ENCODE measurements around the gene KIF26B.

The KIF26B gene

DNA sequence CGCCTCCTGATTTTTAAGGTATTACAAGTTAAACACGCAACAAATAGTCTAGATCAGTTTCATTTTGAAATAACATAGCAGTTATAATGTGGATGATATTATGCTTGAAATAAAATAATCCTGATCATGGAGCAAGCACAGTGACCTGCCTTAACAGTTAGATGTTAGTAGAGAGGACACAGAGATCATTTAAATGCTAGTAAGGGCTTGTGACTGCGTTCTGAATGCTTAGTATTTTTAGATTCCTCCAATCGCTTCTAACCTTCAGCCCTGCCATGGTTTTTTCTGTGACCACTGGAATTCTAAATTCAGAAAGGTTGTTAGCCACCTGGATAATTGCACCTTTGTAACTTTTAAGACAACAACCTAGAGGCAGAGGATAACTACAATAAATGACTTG, 46.4 kb downstream of the KIF26B start:
- Mint-ChIP-seq H3K27me3 (peaks cover 10% of the 10 kb centered on the region), H3K4me3 (no peak overlapping the region), H3K36me3 (no peaks in the 10 kb centered on the region), H3K4me1 (ENCODE audit: low read depth) (peaks cover 7% of the 10 kb centered on the region), H3K27ac (no peak overlapping the region), H3K9me3 (ENCODE audit: low read depth) (no peaks in the 10 kb centered on the region)

DNA sequence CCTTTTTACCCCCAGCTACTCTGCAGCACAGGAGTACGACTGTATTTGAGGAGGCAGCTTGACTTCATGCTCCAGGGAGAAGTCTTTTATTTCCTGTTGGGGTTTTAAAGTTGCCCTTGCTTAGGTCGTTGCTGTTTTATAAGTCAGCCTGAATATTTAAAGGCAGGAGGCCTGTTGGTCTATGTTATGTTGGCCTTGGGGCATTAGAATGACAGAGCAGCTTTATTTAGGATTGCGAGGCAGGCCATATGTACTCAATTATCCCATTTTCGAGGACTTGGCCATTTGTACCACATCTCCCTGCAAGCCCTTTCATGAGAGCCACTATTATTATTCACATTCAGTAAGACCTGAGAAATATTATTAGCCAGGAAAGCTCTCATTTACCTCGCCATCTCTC, 47.0 kb downstream of the KIF26B start:
- no peaks in the 10 kb centered on the region for H3K36me3 Mint-ChIP-seq
- H3K27ac Mint-ChIP-seq, result no peak overlapping the region
- peaks cover 10% of the 10 kb centered on the region for H3K27me3 Mint-ChIP-seq
- H3K9me3 Mint-ChIP-seq (ENCODE audit: low read depth), result peaks cover 2% of the 10 kb centered on the region
- peaks cover 7% of the 10 kb centered on the region for H3K4me1 Mint-ChIP-seq (ENCODE audit: low read depth)
- no peak overlapping the region for H3K4me3 Mint-ChIP-seq

DNA sequence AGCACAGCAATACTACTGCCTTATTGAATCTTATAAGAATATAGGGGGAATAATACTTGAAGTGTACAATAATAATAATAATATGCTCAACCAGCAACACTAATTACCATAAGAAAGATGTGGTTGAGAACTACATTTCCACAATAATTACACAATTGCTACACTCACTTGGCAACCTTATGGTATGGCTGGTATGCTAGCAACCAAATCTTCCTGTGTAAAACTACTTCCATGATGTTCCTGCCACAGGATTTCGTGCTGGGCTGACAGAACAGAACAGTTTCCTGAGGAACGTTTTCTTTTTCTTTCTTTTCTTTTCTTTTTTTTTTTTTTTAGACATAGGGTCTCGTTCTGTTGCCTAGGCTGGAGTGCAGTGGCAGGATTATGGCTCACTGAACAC, 50.6 kb downstream of the KIF26B start:
- peaks cover 7% of the 10 kb centered on the region for H3K4me1 Mint-ChIP-seq (ENCODE audit: low read depth)
- H3K27ac Mint-ChIP-seq, result no peak overlapping the region
- H3K36me3 Mint-ChIP-seq, result no peaks in the 10 kb centered on the region
- peaks cover 2% of the 10 kb centered on the region for H3K27me3 Mint-ChIP-seq
- peaks cover 6% of the 10 kb centered on the region for H3K9me3 Mint-ChIP-seq (ENCODE audit: low read depth)
- H3K4me3 Mint-ChIP-seq, result no peak overlapping the region

DNA sequence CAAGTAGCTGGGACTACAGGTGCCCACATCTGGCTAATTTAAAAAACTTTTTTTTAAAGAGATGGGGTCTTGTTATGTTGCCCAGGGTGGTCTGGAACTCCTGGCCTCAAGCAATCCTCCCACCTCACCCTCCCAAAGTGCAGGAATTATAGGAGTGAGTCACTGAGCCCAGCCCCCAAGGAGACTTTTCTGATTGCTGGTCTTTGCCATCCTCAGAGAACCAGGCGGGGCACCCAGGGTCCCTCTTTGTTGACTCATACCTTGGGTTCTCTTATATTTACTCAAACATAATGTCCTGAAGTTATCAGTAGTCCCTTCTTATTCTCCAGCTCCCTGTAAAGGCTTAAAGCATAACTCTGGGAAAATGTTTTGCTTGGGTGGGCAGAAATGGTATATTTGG, 51.1 kb downstream of the KIF26B start:
- no peak overlapping the region for H3K4me3 Mint-ChIP-seq
- peaks cover 6% of the 10 kb centered on the region for H3K9me3 Mint-ChIP-seq (ENCODE audit: low read depth)
- no peaks in the 10 kb centered on the region for H3K36me3 Mint-ChIP-seq
- H3K27ac Mint-ChIP-seq, result no peak overlapping the region
- peaks cover 7% of the 10 kb centered on the region for H3K4me1 Mint-ChIP-seq (ENCODE audit: low read depth)
- peaks cover 2% of the 10 kb centered on the region for H3K27me3 Mint-ChIP-seq

DNA sequence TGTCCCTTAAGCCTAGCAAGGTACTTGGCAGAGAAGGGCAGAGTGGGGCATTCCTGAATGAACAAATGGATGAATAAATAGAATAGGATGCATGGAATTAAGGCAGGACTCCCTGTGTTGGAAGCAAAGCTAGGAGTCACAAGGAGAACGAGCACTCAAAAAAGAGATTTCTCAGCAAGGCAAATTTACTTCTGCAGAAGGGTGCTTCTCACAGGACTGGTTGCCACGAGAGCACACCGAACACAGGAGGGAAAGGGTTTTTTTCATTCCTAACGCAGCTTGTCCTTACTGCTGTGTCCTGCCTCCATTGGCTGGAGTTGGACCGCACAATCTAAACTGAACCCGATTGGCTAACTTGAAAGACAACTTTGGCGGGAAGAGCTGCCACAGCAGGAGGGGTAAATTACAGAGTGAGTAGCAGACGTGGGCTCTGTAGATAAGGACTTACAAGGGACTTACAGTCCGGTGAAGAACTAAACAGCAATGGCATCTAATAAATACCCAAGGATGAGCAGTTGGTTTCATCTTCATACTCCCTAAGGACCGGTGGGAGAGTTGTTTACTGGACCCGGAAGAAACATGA, 52.4 kb downstream of the KIF26B start:
- Mint-ChIP-seq H3K36me3 (no peaks in the 10 kb centered on the region), H3K9me3 (ENCODE audit: low read depth) (peaks cover 6% of the 10 kb centered on the region), H3K4me1 (ENCODE audit: low read depth) (no peaks in the 10 kb centered on the region), H3K27me3 (peaks cover under 1% of the 10 kb centered on the region), H3K4me3 (no peak overlapping the region), H3K27ac (no peak overlapping the region)

DNA sequence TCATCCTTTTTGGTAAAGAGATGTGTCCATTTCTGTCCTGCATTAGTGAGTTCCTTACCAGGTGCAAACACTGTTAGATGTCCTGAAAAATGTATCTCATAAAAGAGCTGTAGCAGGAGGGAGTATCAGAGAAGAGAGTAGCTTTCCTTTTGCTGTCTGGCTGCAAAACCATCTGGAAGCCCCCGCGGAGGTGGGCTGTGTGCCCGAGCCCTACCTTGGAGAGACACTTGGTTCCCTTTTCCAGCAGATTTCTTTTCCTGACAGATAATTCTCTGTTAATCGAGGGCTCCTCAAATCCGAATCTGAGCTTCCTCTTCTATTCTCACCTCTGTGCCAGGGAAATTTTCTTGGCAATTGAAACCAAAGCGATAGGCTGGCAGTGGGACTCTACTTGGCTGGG, 53.0 kb downstream of the KIF26B start:
- Mint-ChIP-seq H3K27ac (no peak overlapping the region), H3K9me3 (ENCODE audit: low read depth) (peaks cover 6% of the 10 kb centered on the region), H3K27me3 (no peaks in the 10 kb centered on the region), H3K4me1 (ENCODE audit: low read depth) (no peaks in the 10 kb centered on the region), H3K36me3 (no peaks in the 10 kb centered on the region), H3K4me3 (no peak overlapping the region)

DNA sequence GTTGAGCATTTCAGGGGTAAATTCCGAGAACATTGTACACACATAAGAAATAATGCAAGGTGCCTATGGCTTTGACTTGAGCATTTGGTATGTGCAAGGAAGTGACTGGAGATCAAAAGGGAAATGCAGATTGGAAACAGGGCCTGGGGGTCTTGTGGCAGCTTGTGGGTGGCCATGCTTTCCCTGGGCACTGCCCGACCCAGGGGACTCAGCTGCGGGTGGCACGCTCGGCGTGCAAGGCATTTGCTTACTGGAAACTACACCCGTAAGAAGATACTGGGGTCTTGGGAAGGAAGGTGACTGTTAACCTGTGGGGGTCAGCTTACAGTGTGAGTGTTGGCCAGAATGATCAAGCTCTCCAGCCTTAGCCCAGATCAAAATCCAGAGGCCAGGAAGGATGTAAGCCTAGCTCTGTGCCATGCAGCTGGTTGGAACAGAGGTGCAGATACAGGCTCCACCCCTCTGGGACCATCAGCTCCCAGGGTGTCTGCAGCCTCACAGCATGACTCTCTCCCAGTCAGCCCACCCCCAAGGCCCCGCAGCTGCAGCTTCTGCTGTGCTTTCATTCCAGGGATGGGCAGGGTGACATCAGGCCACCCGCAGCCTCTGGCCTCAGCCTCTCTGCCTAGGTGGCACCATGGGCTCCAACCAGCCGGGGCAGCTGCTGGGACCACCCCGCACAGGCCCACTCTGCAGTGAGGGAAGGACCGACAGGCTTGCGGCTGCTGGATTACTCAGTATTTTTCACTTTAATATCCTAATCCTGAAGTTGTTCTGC, 55.1 kb downstream of the KIF26B start:
- Mint-ChIP-seq H3K9me3 (ENCODE audit: low read depth) (peaks cover 6% of the 10 kb centered on the region), H3K27ac (no peak overlapping the region), H3K27me3 (no peaks in the 10 kb centered on the region), H3K4me3 (no peak overlapping the region), H3K36me3 (no peaks in the 10 kb centered on the region), H3K4me1 (ENCODE audit: low read depth) (no peaks in the 10 kb centered on the region)

DNA sequence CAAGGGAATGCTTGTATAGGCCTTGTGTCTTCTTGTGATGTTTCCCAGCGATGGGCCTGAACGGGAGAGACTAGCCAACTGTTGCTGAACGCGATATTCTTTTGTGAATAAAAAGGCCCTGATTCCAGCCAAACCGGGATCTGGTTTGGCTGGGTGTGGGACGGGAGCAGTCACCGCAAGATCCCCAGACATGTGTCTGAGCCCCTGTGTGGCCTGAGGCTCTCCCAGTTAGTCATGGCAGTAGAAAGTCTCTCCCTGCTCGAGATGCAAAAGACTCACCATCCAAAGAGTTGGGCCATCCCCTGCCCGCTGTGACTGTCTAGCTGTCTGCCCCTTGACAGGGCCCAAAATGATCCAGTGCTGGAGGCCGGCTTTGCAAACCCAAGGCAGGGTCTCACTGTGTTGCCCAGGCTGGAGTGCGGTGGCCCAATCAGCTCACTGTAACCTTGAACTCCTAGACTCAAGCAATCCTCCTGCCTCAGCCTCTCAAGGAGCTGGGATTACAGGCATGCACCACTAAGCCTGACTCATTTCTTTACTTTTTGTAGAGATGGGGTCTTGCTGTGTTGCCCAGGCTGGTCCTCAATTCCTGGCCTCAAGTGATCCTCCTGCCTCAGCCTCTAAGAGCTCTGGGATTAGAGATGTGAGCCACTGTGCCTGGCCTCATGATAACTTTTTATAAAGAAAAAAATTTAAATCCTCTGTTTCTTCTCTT, 56.4 kb downstream of the KIF26B start:
- Mint-ChIP-seq H3K9me3 (ENCODE audit: low read depth) (peaks cover 6% of the 10 kb centered on the region), H3K27ac (no peak overlapping the region), H3K27me3 (no peaks in the 10 kb centered on the region), H3K4me1 (ENCODE audit: low read depth) (no peaks in the 10 kb centered on the region), H3K4me3 (no peak overlapping the region), H3K36me3 (no peaks in the 10 kb centered on the region)

DNA sequence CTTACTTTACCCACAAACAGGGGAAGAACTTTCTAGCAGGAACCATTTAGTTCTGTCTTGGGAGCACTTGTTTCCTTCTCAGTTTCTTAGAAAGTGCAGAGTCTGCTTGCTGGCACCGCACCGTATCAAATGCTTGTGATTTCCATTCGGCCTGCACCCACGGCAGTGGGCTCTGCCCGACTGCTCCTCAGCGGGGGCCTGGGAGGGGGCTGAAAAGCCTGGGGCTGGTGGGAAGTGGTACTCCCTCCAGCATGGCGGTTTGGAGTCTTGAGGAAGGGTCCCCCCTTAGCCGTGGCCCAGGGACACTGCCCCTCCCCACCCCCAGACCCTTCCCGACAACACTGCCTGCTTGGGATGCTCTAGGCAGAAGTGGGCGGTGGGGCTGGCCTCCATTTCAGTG, 57.0 kb downstream of the KIF26B start:
- H3K4me1 Mint-ChIP-seq (ENCODE audit: low read depth), result peaks cover 1% of the 10 kb centered on the region
- no peak overlapping the region for H3K27ac Mint-ChIP-seq
- no peaks in the 10 kb centered on the region for H3K27me3 Mint-ChIP-seq
- no peak overlapping the region for H3K4me3 Mint-ChIP-seq
- no peaks in the 10 kb centered on the region for H3K36me3 Mint-ChIP-seq
- H3K9me3 Mint-ChIP-seq (ENCODE audit: low read depth), result peaks cover 5% of the 10 kb centered on the region

DNA sequence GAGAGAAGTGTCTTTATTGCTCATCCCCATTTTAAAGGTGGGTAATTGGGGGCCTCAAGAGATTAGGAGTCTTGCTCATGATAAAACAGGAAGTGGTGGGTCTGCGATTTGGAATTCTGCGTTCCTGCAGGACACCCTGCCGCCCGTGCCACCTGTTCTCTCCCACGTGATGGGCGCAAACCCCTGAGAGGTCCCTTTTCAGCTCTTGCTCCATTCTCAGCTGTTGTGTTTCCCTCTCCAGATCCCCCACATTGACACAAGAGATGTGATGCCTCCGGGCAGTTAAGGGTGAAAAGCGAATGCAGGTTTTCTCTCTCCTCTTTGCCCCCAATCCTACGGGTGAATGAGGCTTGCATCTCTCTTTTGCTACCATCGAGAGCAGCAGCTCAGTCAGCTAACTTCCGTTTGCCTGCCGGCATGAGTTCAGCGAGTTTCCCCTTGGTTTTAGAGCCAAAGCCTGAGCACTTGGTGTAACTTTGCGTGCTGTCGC, 57.5 kb downstream of the KIF26B start:
- Mint-ChIP-seq H3K9me3 (ENCODE audit: low read depth) (no peaks in the 10 kb centered on the region), H3K4me1 (ENCODE audit: low read depth) (peaks cover 1% of the 10 kb centered on the region), H3K27me3 (no peaks in the 10 kb centered on the region), H3K27ac (no peak overlapping the region), H3K36me3 (no peaks in the 10 kb centered on the region), H3K4me3 (no peak overlapping the region)

DNA sequence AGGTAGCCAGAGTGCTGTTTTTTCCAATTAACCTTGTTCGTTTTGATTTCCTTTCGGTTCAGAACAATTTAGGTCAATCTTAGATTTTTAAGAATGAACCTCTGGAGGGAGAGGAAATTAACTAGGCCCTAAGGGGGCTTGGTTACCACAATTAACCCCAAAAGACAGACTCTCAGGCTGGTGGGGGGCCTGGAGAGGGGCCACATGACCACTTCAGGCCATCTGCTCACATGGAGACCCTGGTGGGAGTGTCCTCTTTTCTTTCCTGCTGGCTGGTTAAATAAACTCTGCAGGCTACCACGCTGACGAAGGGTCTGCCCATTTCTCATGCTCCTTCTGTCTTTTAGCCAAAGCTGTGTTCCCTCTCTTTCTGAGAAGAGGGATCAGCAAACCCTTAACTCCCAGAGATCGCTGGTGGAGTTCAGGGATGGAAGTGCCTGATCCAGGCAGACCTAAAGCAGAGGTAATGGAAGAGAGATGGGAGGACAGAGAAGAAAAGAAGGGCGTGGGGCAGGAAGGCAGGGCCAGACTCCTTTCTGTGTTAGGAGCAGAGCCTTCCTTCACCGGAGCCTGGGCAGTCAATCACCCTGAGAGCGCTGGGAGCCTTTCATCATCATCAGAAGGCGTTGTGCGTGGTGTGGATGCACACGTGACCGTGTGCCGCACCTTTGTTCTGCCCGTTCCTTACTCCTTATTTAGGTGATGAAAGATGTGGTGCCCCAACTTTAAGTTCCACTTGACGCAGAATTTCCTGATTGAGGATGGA, 58.5 kb downstream of the KIF26B start:
- no peaks in the 10 kb centered on the region for H3K36me3 Mint-ChIP-seq
- H3K27ac Mint-ChIP-seq, result no peak overlapping the region
- no peaks in the 10 kb centered on the region for H3K9me3 Mint-ChIP-seq (ENCODE audit: low read depth)
- no peak overlapping the region for H3K4me3 Mint-ChIP-seq
- H3K27me3 Mint-ChIP-seq, result no peaks in the 10 kb centered on the region
- H3K4me1 Mint-ChIP-seq (ENCODE audit: low read depth), result peaks cover 1% of the 10 kb centered on the region

DNA sequence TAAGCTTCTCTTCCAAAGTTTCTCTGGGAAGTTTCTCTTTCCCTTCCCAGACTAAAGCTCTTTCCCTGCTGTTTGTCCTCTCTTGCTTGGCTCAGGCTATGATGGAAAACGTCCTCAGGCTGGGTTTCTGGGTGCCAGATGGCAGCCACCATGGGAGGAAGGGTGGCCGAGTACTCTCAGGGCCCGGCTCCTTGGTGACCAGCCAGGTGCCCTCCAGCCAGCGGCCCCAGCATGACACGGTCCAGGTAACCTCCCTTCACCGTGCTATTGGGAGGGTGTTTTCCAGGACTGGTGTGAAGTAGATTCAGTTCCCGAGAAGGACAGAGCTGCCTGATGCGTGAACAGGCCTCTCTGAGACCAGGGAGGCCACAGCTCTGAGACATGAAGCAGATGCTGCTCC, 60.3 kb downstream of the KIF26B start:
- Mint-ChIP-seq H3K27ac (no peak overlapping the region), H3K4me3 (no peak overlapping the region), H3K9me3 (ENCODE audit: low read depth) (no peaks in the 10 kb centered on the region), H3K27me3 (no peaks in the 10 kb centered on the region), H3K36me3 (no peaks in the 10 kb centered on the region), H3K4me1 (ENCODE audit: low read depth) (peaks cover 1% of the 10 kb centered on the region)

DNA sequence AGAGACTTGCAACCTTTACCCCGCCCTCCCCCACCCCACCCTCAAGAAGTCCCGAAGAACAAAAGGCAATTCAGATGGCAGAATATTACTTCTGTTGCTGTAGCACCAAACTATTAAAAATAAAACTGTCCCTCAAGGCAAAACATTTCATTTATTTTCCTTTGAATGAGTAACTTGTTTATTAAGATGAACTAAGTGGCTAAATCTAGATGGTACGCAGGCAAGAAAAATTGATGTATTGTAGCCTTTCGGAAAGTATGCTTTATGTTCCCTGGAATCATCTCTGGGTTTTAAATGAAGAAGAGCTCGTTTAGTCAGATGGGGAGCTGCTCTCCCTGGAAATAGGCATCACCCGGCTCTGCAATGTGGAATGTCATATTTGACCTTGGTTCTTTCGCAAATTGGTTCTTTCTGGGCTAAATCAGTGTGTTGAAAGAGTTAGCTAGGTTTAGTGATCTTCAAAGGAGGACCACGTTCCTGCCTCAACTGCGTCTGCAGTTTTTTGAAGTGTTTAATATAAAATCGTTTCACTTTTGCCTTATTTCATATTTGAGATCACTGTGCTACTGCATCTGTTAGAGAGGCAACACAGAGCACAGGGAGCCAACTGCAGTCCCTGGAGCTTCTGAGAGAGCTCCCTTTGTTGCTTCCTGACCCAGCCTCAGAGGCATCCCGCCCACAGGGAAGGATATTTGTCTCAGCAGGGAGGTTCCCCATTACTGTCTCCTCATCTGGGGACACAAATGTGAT, 61.8 kb downstream of the KIF26B start:
- no peaks in the 10 kb centered on the region for H3K27me3 Mint-ChIP-seq
- no peaks in the 10 kb centered on the region for H3K36me3 Mint-ChIP-seq
- H3K9me3 Mint-ChIP-seq (ENCODE audit: low read depth), result no peaks in the 10 kb centered on the region
- peaks cover 1% of the 10 kb centered on the region for H3K4me1 Mint-ChIP-seq (ENCODE audit: low read depth)
- H3K4me3 Mint-ChIP-seq, result no peak overlapping the region
- H3K27ac Mint-ChIP-seq, result no peak overlapping the region

DNA sequence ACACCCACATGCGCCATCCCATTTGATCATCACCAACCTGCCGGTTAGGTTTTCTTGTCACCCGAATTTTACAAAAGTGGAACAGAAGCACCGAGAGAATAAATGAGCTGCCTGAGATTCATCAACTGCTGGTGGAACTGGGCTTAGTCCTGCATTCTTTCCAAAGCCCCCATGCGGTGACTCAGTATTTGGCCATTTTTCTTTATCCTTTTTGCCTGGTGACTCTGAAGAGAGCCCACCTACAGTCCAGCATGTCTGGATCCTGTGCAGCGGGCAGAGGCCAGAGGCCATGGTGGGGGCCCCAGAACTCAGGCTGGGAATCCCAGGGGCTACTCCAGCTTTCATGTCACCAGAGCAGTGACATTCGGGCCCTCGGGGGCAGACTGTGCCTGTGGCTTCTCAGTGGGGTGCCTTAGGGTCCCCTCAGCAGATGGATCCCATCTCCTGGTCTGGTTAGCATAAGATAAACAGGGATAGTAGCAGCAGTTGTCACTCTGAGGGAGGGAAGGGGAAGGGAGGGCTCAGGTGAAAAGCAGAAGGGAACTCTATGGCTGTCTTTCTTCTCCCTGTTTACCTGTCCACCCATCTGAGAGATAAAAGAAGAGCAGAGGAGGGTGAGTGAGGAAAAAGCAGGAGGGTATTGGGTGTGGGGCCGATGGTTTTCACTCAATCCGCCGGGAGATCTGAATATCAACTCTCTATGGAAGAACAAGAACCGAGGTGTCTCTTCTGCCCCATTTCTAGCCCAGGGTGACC, 63.2 kb downstream of the KIF26B start:
- Mint-ChIP-seq H3K27me3 (no peaks in the 10 kb centered on the region), H3K4me1 (ENCODE audit: low read depth) (peaks cover 1% of the 10 kb centered on the region), H3K9me3 (ENCODE audit: low read depth) (no peaks in the 10 kb centered on the region), H3K36me3 (no peaks in the 10 kb centered on the region), H3K4me3 (no peak overlapping the region), H3K27ac (no peak overlapping the region)
